HepG2 (cell line): ENCODE measurements around the gene CHMP6. TPM values are rescaled to one million over a fixed set of nuclear protein-coding genes. Genes with fewer than 3 reads are reported as not detected.

Experiments
- ATAC-seq: fragments of 200-7000 bp; cut with Tn5 transposase; 3 replicates; pipeline ENCODE4 v1.9.1; 2020; ENCODE audit warnings: mild to moderate bottlenecking, moderate library complexity
- BruUV-seq: library from RNA; stranded (reverse); fragments of 400-500 nt; replicated peaks from 2 replicates; lab custom pipeline; 2021; lab: Mats Ljungman, UMichigan
- CTCF ChIA-PET: fragments of 300-600 bp; formaldehyde crosslinking; extraction: SDS; loops from one replicate; lab custom pipeline; 2021; ENCODE audit warnings: low total read pairs, inconsistent platforms, low intra/inter-chr PET ratio; lab: Yijun Ruan, JAX
- POLR2A ChIA-PET: fragments of 350-600 bp; sonication (Branson Sonifier 250); formaldehyde crosslinking; loops from one replicate; lab custom pipeline; 2020; ENCODE audit warnings: antibody characterized with exemption, inconsistent platforms; lab: Yijun Ruan, JAX
- DNase-seq: peaks from one replicate; pipeline ENCODE4 v3.0.0-alpha.2; 2015; ENCODE audit warnings: low spot score
- FAIRE-seq: peaks from 3 replicates; lab custom pipeline; 2011; peaks lifted over from hg19 to GRCh38; lab: Jason Lieb, UNC
- H2AFZ ChIP-seq: one replicate; pipeline ENCODE4 v1.6.1; 2011; ENCODE audit warnings: low read length, inconsistent platforms
- H3K27ac ChIP-seq: fragments of 300-600 bp; 3 replicates; pipeline ENCODE4 v1.8.0; 2011; ENCODE audit warnings: mixed run types, mild to moderate bottlenecking, mixed read lengths, low read length, inconsistent platforms; ENCODE audit not compliant: insufficient read depth; ENCODE audit errors: extremely low read length
- H3K27me3 ChIP-seq, 2 experiments: fragments of 200-600 bp in 1 of 2; 2 replicates in 1 of 2; 3 replicates in 1 of 2; pipeline versions ENCODE4 v1.6.0 to v1.8.0; 2011; ENCODE audit warnings: low read length in 2 of 2, mild to moderate bottlenecking in 2 of 2, moderate library complexity in 2 of 2, inconsistent platforms in 1 of 2; ENCODE audit not compliant: insufficient read depth in 2 of 2, control insufficient read depth in 1 of 2
- H3K36me3 ChIP-seq, 2 experiments: fragments of 200-600 bp in 1 of 2; replicated peaks in 1 of 2; 2 replicates in 1 of 2; 3 replicates in 1 of 2; pipeline versions ENCODE4 v1.5.1 to v1.8.0; 2011; ENCODE audit warnings: low read length in 2 of 2, inconsistent platforms in 1 of 2; ENCODE audit not compliant: insufficient read depth in 2 of 2, control insufficient read depth in 1 of 2
- H3K4me1 ChIP-seq: 2 replicates; pipeline ENCODE4 v1.5.1; 2012; ENCODE audit warnings: low read length, inconsistent platforms; ENCODE audit not compliant: insufficient read depth
- H3K4me2 ChIP-seq: 2 replicates; pipeline ENCODE4 v1.6.0; 2011; ENCODE audit warnings: low read depth, low read length, inconsistent platforms
- H3K4me3 ChIP-seq, 3 experiments: fragments of 200-600 bp in 1 of 3; sonication (generic), shearing (Covaris generic) in 1 of 3; replicated peaks in 1 of 3; 2 replicates each; pipeline ENCODE4 v1.5.1; 2011 to 2016; ENCODE audit warnings: low read length in 3 of 3, inconsistent platforms in 2 of 3, low read depth in 2 of 3, mild to moderate bottlenecking in 2 of 3, control low read depth in 1 of 3, mixed read lengths in 1 of 3; ENCODE audit not compliant: insufficient read depth in 1 of 3
- H3K79me2 ChIP-seq: one replicate; pipeline ENCODE4 v1.6.1; 2011; ENCODE audit warnings: low read length, inconsistent platforms; ENCODE audit not compliant: insufficient read depth
- H3K9ac ChIP-seq: 2 replicates; pipeline ENCODE4 v1.6.0; 2011; ENCODE audit warnings: mild to moderate bottlenecking, low read depth, low read length, inconsistent platforms; ENCODE audit not compliant: insufficient read depth
- H3K9me3 ChIP-seq: 2 replicates; pipeline ENCODE4 v1.5.1; 2012; ENCODE audit warnings: mild to moderate bottlenecking, low read length
- H4K20me1 ChIP-seq: 2 replicates; pipeline ENCODE4 v1.6.0; 2011; ENCODE audit warnings: inconsistent platforms, mild to moderate bottlenecking, low read length, moderate library complexity; ENCODE audit not compliant: insufficient read depth
- ETV6 ChIP-seq: sonication (generic); formaldehyde crosslinking; conservative IDR thresholded peaks from 2 replicates; pipeline ENCODE4 v1.4.0; 2020; ENCODE audit warnings: missing genetic modification reagents
- GZF1 ChIP-seq: sonication (generic); formaldehyde crosslinking; IDR thresholded peaks from 2 replicates; pipeline ENCODE4 v1.5.1; 2020; ENCODE audit warnings: mild to moderate bottlenecking, missing genetic modification reagents
- HNRNPUL1 ChIP-seq: fragments of 200-400 bp; formaldehyde crosslinking; IDR thresholded peaks from 2 replicates; pipeline ENCODE4 v1.6.1; 2017; ENCODE audit warnings: low read depth, mild to moderate bottlenecking, low read length, moderate library complexity
- NRL ChIP-seq: sonication (generic); formaldehyde crosslinking; IDR thresholded peaks from 2 replicates; pipeline ENCODE4 v1.5.0; 2020; ENCODE audit warnings: missing genetic modification reagents, mild to moderate bottlenecking, moderate library complexity, borderline replicate concordance
- RXRA ChIP-seq: sonication (generic); formaldehyde crosslinking; IDR thresholded peaks from 2 replicates; pipeline ENCODE4 v1.5.1; 2020; ENCODE audit warnings: missing genetic modification reagents
- SALL2 ChIP-seq: sonication (generic); formaldehyde crosslinking; IDR thresholded peaks from 2 replicates; pipeline ENCODE4 v1.8.1; 2023; ENCODE audit warnings: mild to moderate bottlenecking, missing genetic modification reagents, inconsistent platforms
- ZFP36 ChIP-seq: fragments of 150-350 bp; IDR thresholded peaks from 2 replicates; pipeline ENCODE4 v1.6.1; 2018; ENCODE audit warnings: borderline replicate concordance, low read length, low read depth; ENCODE audit not compliant: partially characterized antibody
- ZKSCAN5 ChIP-seq: sonication (generic); formaldehyde crosslinking; IDR thresholded peaks from 2 replicates; pipeline ENCODE4 v1.5.1; 2020; ENCODE audit warnings: mild to moderate bottlenecking, missing genetic modification reagents
- ZMYM3 ChIP-seq: sonication (generic); formaldehyde crosslinking; IDR thresholded peaks from 2 replicates; pipeline ENCODE4 v1.5.1; 2020; ENCODE audit warnings: mild to moderate bottlenecking, missing genetic modification reagents
- ZNF670 ChIP-seq: sonication (generic); formaldehyde crosslinking; IDR thresholded peaks from 2 replicates; pipeline ENCODE4 v1.8.0; 2022; ENCODE audit warnings: mild to moderate bottlenecking, missing genetic modification reagents, borderline replicate concordance
- WGBS: methylation state at CpG from one replicate; pipeline ENCODE4 v1.1.6; 2017; ENCODE audit warnings: low lambda C conversion rate; 5-methylcytosine and 5-hydroxymethylcytosine counted together
- in situ Hi-C: cut with HindIII; loops from 2 replicates; pipeline ENCODE4 v1.10.0; 2017; ENCODE audit warnings: low pct_unique_long_range_greater_than_20kb; ENCODE audit not compliant: extremely low pct_ligation_motif_present
- intact Hi-C: fragments of 100-400 bp; cut with micrococcal nuclease; formaldehyde crosslinking; loops from one replicate; pipeline ENCODE4 v1.10.0; 2022; ENCODE audit not compliant: unreplicated experiment
- polyA plus RNA-seq, 8 experiments: library from polyadenylated mRNA; depleted of rRNA in 3 of 8; stranded (reverse) in 7 of 8; unstranded in 1 of 8; fragments of >200 nt; fragmentation: Illumina TruSeq in 4 of 8; extraction: Trizol in 4 of 8; gene quantifications; 2 replicates each; pipeline versions ENCODE4 v1.2.1 to v1.2.3, GENCODE V29; 2011 to 2016; ENCODE audit warnings: low read depth in 4 of 8, missing spikeins in 1 of 8, mixed read lengths in 1 of 8; ENCODE audit not compliant: insufficient read depth in 1 of 8
- total RNA-seq, 5 experiments: library from RNA; depleted of rRNA; stranded (reverse); fragments of >200 nt; fragmentation: Illumina TruSeq; extraction: Trizol; gene quantifications; 2 replicates each; pipeline ENCODE4 v1.2.3, GENCODE V29; 2016; ENCODE audit warnings: low read depth in 1 of 5
- TF ChIP-seq, protein P1 (sequence below), 2 experiments: fragments of 450-650 bp in 1 of 2; sonication (generic) in 1 of 2; formaldehyde crosslinking; IDR thresholded peaks; 2 replicates each; pipeline versions ENCODE4 v1.5.0 to v1.8.0; 2020 to 2022; ENCODE audit warnings: mild to moderate bottlenecking in 1 of 2, missing genetic modification reagents in 1 of 2
- TF ChIP-seq, protein P2 (sequence below): sonication (generic); formaldehyde crosslinking; IDR thresholded peaks from 2 replicates; pipeline ENCODE4 v1.5.1; 2020; ENCODE audit warnings: missing genetic modification reagents, mild to moderate bottlenecking, borderline replicate concordance
- TF ChIP-seq, protein P3 (sequence below): sonication (generic); formaldehyde crosslinking; IDR thresholded peaks from 2 replicates; pipeline ENCODE4 v1.4.0; 2020; ENCODE audit warnings: missing genetic modification reagents, low read depth, mild to moderate bottlenecking, borderline replicate concordance
- TF ChIP-seq, protein P4 (sequence below): sonication (generic); formaldehyde crosslinking; IDR thresholded peaks from 2 replicates; pipeline ENCODE4 v1.5.0; 2020; ENCODE audit warnings: missing genetic modification reagents, mild to moderate bottlenecking, borderline replicate concordance

The CHMP6 gene
- total and polyA plus RNA-seq, 2 of the 13 experiments (the other 11 are each of a cell fraction or from before 2014, with no cell fraction given) = 11.1 to 24.2 TPM

DNA sequence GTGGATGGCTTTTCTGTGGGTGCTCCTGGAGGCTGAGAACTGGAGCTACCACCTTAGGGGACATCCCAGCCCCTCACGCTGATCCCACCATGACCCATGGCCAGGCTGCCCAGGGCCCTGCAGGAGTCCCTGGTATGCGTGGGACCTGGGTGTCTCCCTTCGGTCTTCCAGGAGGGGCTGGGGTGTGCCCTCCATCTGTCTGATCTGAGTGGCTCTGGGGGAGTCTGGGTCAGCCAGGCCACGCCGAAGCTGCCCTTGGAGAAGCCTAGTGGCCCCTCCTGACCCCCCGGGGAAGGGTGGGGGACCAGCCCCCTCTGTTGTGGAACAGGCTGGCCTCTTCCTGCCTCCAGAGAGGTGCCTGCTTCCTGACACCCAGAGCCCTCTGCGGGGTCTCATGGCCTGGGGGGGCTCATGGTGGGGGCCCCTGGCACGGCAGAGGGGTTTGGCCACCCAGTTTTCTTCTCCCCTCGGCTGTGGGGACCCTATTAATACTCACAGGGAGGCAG is 54.0 kb downstream of the CHMP6 start (continued):
- TF ChIP-seq, protein P1, sequence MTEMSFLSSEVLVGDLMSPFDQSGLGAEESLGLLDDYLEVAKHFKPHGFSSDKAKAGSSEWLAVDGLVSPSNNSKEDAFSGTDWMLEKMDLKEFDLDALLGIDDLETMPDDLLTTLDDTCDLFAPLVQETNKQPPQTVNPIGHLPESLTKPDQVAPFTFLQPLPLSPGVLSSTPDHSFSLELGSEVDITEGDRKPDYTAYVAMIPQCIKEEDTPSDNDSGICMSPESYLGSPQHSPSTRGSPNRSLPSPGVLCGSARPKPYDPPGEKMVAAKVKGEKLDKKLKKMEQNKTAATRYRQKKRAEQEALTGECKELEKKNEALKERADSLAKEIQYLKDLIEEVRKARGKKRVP (CRISPR knock-in tag; IDR thresholded peaks at IDR 0.05) = no peak
- TF ChIP-seq GZF1 (CRISPR knock-in tag) = no peak
- TF ChIP-seq, protein P2, sequence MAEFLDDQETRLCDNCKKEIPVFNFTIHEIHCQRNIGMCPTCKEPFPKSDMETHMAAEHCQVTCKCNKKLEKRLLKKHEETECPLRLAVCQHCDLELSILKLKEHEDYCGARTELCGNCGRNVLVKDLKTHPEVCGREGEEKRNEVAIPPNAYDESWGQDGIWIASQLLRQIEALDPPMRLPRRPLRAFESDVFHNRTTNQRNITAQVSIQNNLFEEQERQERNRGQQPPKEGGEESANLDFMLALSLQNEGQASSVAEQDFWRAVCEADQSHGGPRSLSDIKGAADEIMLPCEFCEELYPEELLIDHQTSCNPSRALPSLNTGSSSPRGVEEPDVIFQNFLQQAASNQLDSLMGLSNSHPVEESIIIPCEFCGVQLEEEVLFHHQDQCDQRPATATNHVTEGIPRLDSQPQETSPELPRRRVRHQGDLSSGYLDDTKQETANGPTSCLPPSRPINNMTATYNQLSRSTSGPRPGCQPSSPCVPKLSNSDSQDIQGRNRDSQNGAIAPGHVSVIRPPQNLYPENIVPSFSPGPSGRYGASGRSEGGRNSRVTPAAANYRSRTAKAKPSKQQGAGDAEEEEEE (CRISPR knock-in tag) = no peak
- TF ChIP-seq ETV6 (CRISPR knock-in tag) = no peak
- 0 out of 2 replicates have a peak, but pooled peaks have one; percentile 33 for TF ChIP-seq SALL2 (CRISPR knock-in tag)
- no peak for TF ChIP-seq ZNF670 (CRISPR knock-in tag)
- 0 out of 2 replicates have a peak, but pooled peaks have one; percentile 17 for TF ChIP-seq RXRA (CRISPR knock-in tag)
- TF ChIP-seq, all 625 proteins: peak for 8

DNA sequence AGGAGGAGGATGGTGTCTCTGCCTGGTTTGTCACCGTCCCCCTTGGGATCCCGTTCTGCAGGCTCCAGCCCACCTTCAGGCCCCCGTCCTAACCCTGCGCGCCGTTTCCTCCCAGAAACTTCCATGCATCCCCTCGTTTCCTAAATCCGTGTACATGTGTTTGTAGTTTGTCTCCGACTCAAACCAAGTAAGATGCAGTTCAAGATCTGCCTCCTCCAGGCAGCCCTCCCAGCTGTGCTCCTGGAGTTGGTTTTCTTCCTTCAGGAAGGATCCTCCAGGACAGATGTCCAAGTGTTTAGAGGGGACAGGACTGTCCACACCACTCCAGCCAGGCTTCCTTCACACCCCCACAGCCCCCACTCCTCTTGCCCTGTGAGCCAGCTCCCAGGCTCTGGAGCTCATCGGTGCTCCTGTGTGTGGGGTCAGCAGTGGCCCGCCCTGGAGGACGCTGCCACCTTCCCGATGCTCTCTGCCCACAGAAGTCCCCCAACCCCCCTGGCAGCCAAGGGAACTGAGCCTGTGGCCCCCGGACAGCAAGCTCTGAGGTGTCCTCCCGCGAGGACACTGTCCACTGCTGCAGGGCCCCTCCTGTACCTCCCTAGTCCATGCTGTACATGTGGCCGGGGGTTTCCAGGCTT is 54.6 kb downstream of the CHMP6 start:
- Histone ChIP-seq H3K4me1 (peaks cover 79% of the 10 kb centered on the region), H3K36me3 (no peaks in the 10 kb centered on the region), H3K27me3 (no peaks in the 10 kb centered on the region), H3K9me3 (no peaks in the 10 kb centered on the region), H3K27ac (no peak overlapping the region), H3K79me2 (peaks cover 68% of the 10 kb centered on the region), H3K4me3 (no peak overlapping the region), H3K9ac (no peak overlapping the region), H4K20me1 (peaks cover 12% of the 10 kb centered on the region; the same call in 1 of the 2 replicates), H3K4me2 (no peak overlapping the region), H2AFZ (no peak overlapping the region)
- 95% methylated on average over 17 of the region's 17 CpGs for WGBS
- CTCF ChIA-PET = no interaction called here
- intact Hi-C loops (loop anchor here (5.0 kb wide), 1 partner anchor 36 kb away; no protein-coding TSS in a partner anchor), in situ Hi-C loops (no loop called here)
- POLR2A ChIA-PET = interaction anchor here (1.0 to 2.7 kb wide), 4 partner anchors 8 to 49 kb away, joined by 3 to 7 read pairs (median 4); partner anchors contain the start of gene BAIAP2
- DNase-seq = no peak
- FAIRE-seq = no peak
- ATAC-seq = no peak
- BruUV-seq = no TSS peak
- TF ChIP-seq ZFP36 = peak; percentile 76
- TF ChIP-seq, protein P3, sequence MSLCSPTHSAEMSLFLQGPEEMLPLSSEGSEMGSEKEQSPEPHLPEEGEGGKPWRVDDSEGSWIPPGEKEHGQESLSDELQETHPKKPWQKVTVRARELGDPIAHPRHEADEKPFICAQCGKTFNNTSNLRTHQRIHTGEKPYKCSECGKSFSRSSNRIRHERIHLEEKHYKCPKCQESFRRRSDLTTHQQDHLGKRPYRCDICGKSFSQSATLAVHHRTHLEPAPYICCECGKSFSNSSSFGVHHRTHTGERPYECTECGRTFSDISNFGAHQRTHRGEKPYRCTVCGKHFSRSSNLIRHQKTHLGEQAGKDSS (CRISPR knock-in tag) = 0 out of 2 replicates have a peak, but pooled peaks have one; percentile 26
- TF ChIP-seq, protein P4, sequence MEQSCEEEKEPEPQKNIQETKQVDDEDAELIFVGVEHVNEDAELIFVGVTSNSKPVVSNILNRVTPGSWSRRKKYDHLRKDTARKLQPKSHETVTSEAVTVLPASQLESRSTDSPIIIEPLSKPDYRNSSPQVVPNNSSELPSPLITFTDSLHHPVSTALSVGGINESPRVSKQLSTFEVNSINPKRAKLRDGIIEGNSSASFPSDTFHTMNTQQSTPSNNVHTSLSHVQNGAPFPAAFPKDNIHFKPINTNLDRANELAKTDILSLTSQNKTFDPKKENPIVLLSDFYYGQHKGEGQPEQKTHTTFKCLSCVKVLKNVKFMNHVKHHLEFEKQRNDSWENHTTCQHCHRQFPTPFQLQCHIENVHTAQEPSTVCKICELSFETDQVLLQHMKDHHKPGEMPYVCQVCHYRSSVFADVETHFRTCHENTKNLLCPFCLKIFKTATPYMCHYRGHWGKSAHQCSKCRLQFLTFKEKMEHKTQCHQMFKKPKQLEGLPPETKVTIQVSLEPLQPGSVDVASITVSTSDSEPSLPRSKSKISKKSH (CRISPR knock-in tag) = peak; percentile 55; the same call in 1 of the 2 replicates
- TF ChIP-seq ZKSCAN5 (CRISPR knock-in tag) = no peak
- 0 out of 2 replicates have a peak, but pooled peaks have one; percentile 16 for TF ChIP-seq NRL
- TF ChIP-seq ZMYM3 = peak; percentile 28; the same call in 1 of the 2 replicates
- no peak for TF ChIP-seq HNRNPUL1
